Mesothelial cell of epicardium (in vitro differentiated cells): ENCODE results near the gene PEX5. TPM values are rescaled to one million over a fixed set of nuclear protein-coding genes. Genes with fewer than 3 reads are reported as not detected.
"Not testable (repeated sequence)": the region's sequence is repeated elsewhere in the genome, so short reads cannot be mapped to it uniquely, and the experiment has no call there.

Source experiments
- DNase-seq, 2 experiments: peaks; one replicate each; pipeline ENCODE4 v3.0.0; 2021; ENCODE audit warnings: low spot score in 2 of 2; ENCODE audit not compliant: unreplicated experiment in 2 of 2
- H3K27ac Mint-ChIP-seq: 2 replicates; pipeline ENCODE4 v1.8.0; 2021; ENCODE audit warnings: mixed read lengths
- H3K27me3 Mint-ChIP-seq: 2 replicates; pipeline ENCODE4 v1.8.0; 2021; ENCODE audit warnings: low read depth, mixed read lengths
- H3K36me3 Mint-ChIP-seq: 2 replicates; pipeline ENCODE4 v1.8.0; 2021; ENCODE audit warnings: mixed read lengths
- H3K4me1 Mint-ChIP-seq: 2 replicates; pipeline ENCODE4 v1.8.0; 2021; ENCODE audit warnings: mixed read lengths
- H3K4me3 Mint-ChIP-seq: 2 replicates; pipeline ENCODE4 v1.8.0; 2021; ENCODE audit warnings: mild to moderate bottlenecking, moderate library complexity, mixed read lengths
- H3K9me3 Mint-ChIP-seq: 2 replicates; pipeline ENCODE4 v1.8.0; 2021; ENCODE audit warnings: mixed read lengths
- CTCF ChIP-seq: fragments of 200-600 bp; sonication (generic); IDR thresholded peaks from one replicate; pipeline ENCODE4 v1.5.0; 2021; ENCODE audit warnings: antibody characterized with exemption; ENCODE audit not compliant: unreplicated experiment
- total RNA-seq: library from RNA; stranded (reverse); gene quantifications from 3 replicates; pipeline ENCODE4 v1.2.1, GENCODE V29; 2021

The PEX5 gene
- total RNA-seq, 1 donor from 2014 or later, result 50.4 TPM

DNA sequence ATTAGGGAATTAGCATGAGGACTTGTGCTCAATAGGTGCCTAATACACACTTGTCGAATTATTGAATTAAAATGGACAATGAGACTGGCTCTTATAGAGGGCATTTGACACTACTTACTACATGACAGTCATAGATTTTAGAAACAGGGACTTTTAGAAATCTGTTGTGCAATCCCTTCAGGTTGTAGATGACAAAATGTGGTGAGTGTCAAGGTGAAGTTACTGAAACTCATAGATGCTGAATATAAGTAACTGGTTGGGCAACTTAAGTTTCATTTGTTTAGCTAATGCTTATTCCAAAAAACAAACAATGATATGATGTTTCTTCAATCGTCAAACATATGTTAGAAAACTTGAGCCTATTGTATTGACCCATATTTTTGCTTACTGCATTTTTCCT is 12.9 kb upstream of the PEX5 start:
- Mint-ChIP-seq H3K27ac (no peak overlapping the region), H3K27me3 (peaks cover 25% of the 10 kb centered on the region), H3K4me1 (no peaks in the 10 kb centered on the region), H3K4me3 (no peak overlapping the region), H3K9me3 (peaks cover 39% of the 10 kb centered on the region), H3K36me3 (no peaks in the 10 kb centered on the region)
- TF ChIP-seq CTCF, result no peak
- no peak for DNase-seq

DNA sequence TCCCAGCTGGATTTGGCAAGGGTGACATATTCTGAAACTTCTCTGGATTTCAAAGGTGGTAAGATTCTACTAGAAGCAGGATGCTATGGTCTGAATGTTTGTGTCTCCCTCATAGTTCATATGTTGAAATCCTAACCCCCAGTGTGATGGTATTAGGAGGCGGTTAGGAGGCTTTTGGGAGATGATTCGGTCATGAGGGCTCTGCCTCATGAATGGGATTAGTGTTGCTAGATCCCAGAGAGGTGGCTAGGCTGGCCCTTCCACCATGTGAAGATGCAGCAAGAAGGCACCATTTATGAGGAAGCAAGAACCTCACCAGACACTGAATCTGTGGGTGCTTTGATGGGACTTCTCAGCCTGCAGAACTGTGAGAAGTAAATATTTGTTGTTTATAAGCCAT is 11.0 kb upstream of the PEX5 start:
- Mint-ChIP-seq H3K27ac (no peak overlapping the region), H3K4me1 (no peaks in the 10 kb centered on the region), H3K27me3 (peaks cover 34% of the 10 kb centered on the region), H3K4me3 (no peak overlapping the region), H3K36me3 (no peaks in the 10 kb centered on the region), H3K9me3 (peaks cover 26% of the 10 kb centered on the region)
- no peak for TF ChIP-seq CTCF
- no peak for DNase-seq

- DNase-seq, result no peak
- H3K9me3 Mint-ChIP-seq, result peaks cover 15% of the 10 kb centered on the region
- no peak overlapping the region for H3K4me3 Mint-ChIP-seq
- no peak for TF ChIP-seq CTCF
- no peaks in the 10 kb centered on the region for H3K4me1 Mint-ChIP-seq
- H3K27ac Mint-ChIP-seq, result no peak overlapping the region
- no peaks in the 10 kb centered on the region for H3K36me3 Mint-ChIP-seq
- peaks cover 34% of the 10 kb centered on the region for H3K27me3 Mint-ChIP-seq
These were observed 8.8 kb upstream of the PEX5 start for GRCh38 chr12:7180685-7181084.

DNA sequence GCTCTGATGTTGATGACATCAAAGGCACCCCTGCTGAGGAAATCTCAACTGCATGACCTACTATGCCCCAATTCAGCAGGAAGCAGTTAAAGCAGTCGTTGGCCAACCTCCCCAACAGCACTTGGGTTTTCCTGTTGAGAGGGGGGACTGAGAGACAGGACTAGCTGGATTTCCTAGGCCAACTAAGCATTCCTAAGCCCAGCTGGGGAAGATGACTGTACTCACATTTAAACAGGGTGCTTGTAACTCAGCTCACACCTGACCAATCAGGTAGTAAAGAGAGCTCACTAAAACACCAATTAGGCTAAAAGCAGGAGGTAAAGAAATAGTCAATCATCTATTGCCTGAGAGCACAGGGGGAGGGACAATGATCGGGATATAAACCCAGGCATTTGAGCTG is 3.4 kb upstream of the PEX5 start:
- not testable (repeated sequence) for H3K36me3 Mint-ChIP-seq, H3K9me3 Mint-ChIP-seq, H3K27ac Mint-ChIP-seq, DNase-seq, H3K4me3 Mint-ChIP-seq
- peaks cover 19% of the 10 kb centered on the region for H3K4me1 Mint-ChIP-seq
- peaks cover 13% of the 10 kb centered on the region for H3K27me3 Mint-ChIP-seq

DNA sequence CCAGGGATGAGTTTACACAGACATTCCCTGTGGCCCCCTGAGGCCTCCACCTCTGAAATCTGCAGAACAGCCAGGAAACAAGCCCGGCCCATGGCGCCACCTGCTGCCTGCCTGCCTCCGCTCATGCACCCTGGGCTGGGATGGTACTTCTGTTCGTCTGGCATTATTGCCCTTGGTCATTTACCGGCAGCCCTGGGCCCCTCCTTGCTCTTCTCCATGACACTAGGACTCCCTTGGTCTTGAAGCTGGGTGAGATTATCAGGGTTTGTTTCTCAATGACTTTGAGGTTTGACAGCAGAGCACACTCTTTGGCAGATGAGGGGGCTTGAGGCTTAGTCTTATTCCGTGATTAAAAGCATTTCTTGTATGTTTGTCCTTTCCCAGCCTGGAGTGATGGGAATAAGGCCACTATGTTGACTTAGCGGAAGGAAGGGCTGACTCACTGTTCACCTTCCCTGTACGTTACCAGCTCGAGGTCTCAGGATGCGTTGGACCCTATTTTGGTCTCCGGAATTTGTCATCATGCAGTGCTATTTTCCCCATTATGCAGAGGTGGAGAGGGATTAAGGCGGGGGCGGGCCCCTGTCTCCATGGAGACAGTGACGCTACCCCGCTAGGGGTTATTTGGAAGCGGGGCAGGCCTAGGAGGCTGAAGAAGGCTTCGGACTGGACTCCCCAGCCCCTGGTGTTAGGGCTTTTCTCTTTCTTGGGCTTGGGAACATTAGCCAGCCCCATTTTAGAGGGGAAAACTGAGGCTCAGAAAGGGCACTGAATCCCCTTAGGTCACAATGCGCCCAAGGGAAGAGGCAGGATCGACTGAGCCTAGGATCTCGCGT is 706 bp upstream of the PEX5 start:
- Mint-ChIP-seq H3K4me3 (peak overlapping the region; percentile 93), H3K27ac (peak overlapping the region; percentile 92), H3K4me1 (peaks cover 27% of the 10 kb centered on the region), H3K9me3 (no peaks in the 10 kb centered on the region), H3K27me3 (no peaks in the 10 kb centered on the region), H3K36me3 (peaks cover 10% of the 10 kb centered on the region)
- DNase-seq, result peak in 1 of 2 experiments; percentile 65
- peak; percentile 10 for TF ChIP-seq CTCF

DNA sequence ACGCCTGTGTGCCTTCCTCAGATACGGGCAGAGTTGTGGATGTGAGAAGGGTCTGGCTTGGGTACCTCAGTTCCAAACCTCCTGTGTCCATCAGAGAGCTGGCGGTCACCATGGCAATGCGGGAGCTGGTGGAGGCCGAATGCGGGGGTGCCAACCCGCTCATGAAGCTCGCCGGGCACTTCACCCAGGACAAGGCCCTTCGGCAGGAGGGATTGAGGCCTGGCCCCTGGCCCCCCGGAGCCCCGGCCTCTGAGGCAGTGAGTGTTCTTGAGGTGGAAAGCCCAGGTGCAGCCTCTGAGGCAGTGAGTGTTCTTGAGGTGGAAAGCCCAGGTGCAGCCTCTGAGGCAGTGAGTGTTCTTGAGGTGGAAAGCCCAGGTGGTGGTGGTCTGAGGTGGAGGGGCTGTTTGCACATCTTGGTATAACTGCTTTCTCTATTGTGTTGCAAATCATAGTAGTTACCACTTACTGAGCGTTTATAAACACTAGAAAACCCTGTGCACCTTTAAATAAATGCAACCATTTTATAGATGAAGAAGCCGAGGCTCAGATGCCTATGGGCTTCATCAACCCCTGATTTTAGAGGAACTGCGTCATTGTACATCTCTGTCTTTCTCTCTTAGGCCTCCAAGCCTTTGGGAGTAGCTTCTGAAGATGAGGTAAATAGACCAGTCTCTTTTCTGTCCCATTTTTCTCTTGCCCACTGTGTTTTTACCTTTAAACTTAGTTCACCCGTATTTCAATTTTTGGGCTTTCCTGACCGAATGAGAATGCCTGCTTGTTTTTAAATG is 976 bp downstream of the PEX5 start:
- H3K9me3 Mint-ChIP-seq, result no peaks in the 10 kb centered on the region
- no peak for TF ChIP-seq CTCF
- H3K4me1 Mint-ChIP-seq, result peaks cover 36% of the 10 kb centered on the region
- H3K4me3 Mint-ChIP-seq, result peak overlapping the region; percentile 82
- peaks cover 21% of the 10 kb centered on the region for H3K36me3 Mint-ChIP-seq
- peak overlapping the region; percentile 33 for H3K27ac Mint-ChIP-seq
- H3K27me3 Mint-ChIP-seq, result no peaks in the 10 kb centered on the region
- peak in 1 of 2 experiments; percentile 40 for DNase-seq
